GM23248 (cell line): ENCODE measurements around the gene MSH4.

Experiments
- EZH2 ChIP-seq: fragments of 200-600 bp; sonication (generic); IDR thresholded peaks from 2 replicates; pipeline ENCODE4 v1.6.1; 2018; ENCODE audit warnings: antibody characterized with exemption, mild to moderate bottlenecking; ENCODE audit not compliant: insufficient read depth, poor library complexity, severe bottlenecking
- EZH2phosphoT487 ChIP-seq: fragments of 200-600 bp; sonication (generic); IDR thresholded peaks from 2 replicates; pipeline ENCODE4 v1.6.1; 2018; ENCODE audit warnings: antibody characterized with exemption, moderate library complexity, mild to moderate bottlenecking, low read depth; ENCODE audit not compliant: insufficient read depth

- TF ChIP-seq EZH2phosphoT487 = no peak
- TF ChIP-seq EZH2 = no peak
Observed at GRCh38 chr1:75855734-75856133, 59.1 kb downstream of the MSH4 start.
